Stimulated activated CD8-positive, alpha-beta memory T cell treated with anti-CD3 and anti-CD28 coated beads, Interleukin-7, amount 100 ng/mL, for 1 hour (primary cell): ENCODE data around the gene UBE3D.
"Not testable (repeated sequence)": the region's sequence is repeated elsewhere in the genome, so short reads cannot be mapped to it uniquely, and the experiment has no call there.

Experiments
- DNase-seq, 2 donors: peaks; one replicate each; pipeline ENCODE4 v3.0.0-alpha.2; 2020; ENCODE audit warnings: low read depth in 2 of 2

The UBE3D gene

GRCh38 chr6:82872185-82872584, 193.5 kb downstream of the UBE3D start:
- DNase-seq: no peak

- no peak for DNase-seq
These were observed 195.0 kb downstream of the UBE3D start for GRCh38 chr6:82870582-82871172.

GRCh38 chr6:82869493-82869892, 196.1 kb downstream of the UBE3D start:
- DNase-seq: no peak

GRCh38 chr6:82867946-82868345, 197.7 kb downstream of the UBE3D start:
- no peak for DNase-seq

GRCh38 chr6:82866446-82866845, 199.2 kb downstream of the UBE3D start:
- no peak for DNase-seq

- no peak for DNase-seq
These were observed 200.2 kb downstream of the UBE3D start for GRCh38 chr6:82865461-82865860.

GRCh38 chr6:82863781-82864180, 201.9 kb downstream of the UBE3D start:
- no peak for DNase-seq

- no peak for DNase-seq
These were observed 203.1 kb downstream of the UBE3D start for GRCh38 chr6:82862543-82862942.

- DNase-seq: no peak
These were observed 204.5 kb downstream of the UBE3D start for GRCh38 chr6:82861121-82861520.

- not testable (repeated sequence) for DNase-seq
These were observed 209.6 kb downstream of the UBE3D start for GRCh38 chr6:82856077-82856476.

GRCh38 chr6:82852904-82853303, 212.7 kb downstream of the UBE3D start:
- DNase-seq: not testable (repeated sequence)

GRCh38 chr6:82843291-82843885, 222.3 kb downstream of the UBE3D start:
- no peak for DNase-seq

- no peak for DNase-seq
These were observed 222.9 kb downstream of the UBE3D start for GRCh38 chr6:82842721-82843120.
